Measurements from ENCODE around the gene DEPDC5.

The DEPDC5 gene

GRCh38 chr22:31891366-31892079, 137.7 kb downstream of the DEPDC5 start:
- DNase-seq, result peak in 4 of 56 donors; percentile 6 to 16 (median 14)

DNA sequence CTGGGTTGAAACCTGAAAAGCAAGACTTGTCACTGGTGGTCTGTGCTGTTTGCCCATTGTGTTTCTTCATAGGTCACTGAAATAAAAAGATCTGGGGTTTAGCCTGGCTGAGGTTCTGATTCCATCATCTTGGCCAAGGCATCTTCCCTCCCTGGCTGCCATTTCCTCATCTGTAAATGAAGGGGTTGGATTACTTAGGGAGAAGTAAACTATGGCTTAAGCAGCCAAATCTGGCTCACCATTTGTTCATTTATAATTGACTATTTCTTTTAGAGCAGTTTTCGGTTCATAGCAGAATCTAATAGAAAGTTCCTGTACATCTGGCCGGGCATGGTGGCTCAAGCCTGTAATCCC, 138.2 kb downstream of the DEPDC5 start:
- DNase-seq, result no peak

DNA sequence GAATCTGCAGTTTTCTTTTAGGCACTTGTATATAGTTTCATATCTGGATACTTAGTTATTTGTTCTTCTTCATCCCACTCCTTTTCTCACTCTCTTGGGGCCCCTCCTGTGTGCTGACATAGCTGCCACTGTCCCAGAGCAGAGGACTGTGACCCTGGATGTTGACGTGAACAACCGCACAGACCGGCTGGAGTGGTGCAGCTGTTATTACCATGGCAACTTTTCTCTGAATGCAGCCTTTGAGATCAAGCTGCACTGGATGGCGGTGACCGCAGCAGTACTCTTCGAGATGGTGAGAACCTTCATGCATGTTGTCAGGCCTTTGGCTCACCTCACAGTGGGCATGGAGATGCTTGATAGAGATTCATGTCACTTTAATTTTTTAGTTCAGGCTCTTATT, 139.6 kb downstream of the DEPDC5 start:
- peak in 45 of 56 donors; percentile 7 to 86 (median 54) for DNase-seq

DNA sequence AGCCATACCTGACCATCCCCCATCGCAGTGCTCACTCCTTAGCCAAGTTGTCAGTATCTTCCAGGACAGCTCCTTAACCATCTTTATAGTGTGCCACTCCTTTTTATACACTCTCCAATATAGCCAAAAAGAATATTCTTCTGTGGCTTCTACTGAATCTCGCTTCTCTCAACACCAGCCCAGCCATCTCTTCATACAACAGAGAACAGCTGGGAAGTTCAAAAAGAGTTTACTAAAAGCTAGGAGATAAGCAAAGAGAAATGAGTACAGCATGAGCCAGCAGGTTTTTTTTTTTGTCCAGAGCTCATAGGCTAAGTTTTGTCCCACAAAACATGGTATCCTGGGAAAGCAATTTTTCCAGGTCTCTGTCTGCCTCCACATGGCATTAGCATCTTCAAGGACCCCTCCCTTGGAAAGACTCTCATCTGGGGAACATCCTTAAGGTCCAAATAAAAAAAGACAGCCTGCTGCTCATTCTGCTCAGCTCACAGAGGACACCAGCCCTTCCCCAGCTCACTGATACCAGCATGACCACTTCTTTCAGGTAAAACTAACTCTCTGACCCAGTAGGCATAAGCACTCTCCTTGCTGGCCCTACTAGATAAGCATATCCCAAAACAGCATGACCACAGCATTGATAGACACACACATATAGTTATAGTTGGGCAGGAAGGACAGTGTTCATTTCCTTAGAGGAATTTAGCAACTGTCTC, 141.7 kb downstream of the DEPDC5 start:
- DNase-seq, result no peak

GRCh38 chr22:31896472-31896871, 142.7 kb downstream of the DEPDC5 start:
- no peak for DNase-seq

DNA sequence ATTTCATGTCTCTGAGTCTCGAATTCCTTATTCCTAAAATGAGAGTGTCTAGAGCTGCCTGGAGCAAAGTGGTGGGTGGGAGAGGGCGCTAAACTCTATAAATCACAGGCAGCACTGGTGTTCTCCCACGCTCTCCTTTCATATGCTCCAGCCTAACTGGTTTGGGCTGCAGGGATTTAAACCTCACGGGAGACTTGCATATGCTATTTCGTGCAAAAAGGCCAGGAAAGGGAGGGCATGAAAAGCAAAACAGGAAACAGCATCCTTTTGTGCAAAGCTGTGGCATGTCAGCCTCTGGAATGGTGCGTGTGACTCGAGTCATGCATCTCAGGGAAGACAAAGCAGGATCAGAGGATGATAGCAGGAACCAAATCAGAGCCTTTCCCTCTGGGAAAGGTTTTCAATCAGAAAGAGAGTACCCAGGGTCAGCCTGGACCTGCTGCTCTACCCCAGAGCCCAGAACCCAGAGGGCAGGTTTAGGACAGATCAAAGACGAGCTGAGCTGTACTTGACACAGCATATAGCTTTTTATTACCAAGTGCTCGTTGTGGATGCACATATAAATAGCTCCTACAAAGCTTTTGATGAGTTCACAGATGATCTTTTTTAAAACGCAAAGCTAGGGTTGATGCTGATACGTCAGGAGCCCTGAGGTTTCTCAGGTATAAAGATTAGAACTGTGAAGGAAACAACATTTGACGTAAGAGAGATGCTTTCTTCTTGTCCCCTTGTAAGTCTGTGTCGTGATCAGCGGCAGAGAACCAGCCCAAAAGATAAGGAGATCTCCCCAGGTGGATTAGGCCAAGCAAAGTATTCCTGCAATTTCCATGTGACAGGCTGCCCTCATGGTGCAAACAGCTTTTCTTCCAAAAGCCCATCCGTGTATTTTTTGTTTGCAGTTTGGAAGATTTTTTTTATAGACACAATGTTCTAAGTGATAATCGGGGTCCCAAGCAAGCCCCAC, 144.3 kb downstream of the DEPDC5 start:
- peak in 18 of 56 donors; percentile 5 to 58 (median 21) for DNase-seq

GRCh38 chr22:31898926-31899325, 145.1 kb downstream of the DEPDC5 start:
- peak in 18 of 56 donors; percentile 10 to 62 (median 22) for DNase-seq

DNA sequence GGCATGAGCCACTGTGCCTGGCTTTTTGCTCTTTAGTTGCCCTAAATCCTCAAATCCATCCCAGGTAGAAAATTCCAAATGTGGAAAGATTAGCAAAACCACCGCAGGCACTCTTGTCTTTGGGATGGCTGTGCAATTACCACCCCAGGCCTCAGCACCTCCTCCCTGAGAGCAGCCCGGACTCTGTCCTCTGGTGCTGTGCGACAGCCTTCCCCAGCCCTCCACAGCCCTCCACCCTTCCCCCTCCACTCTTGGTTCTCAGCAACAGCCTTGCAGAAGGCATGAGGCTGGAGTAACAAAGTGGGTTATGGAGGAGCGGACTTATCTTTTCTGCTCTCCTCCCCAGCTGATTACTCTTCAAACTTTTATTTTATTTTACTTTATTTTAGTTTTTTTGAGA, 145.8 kb downstream of the DEPDC5 start:
- DNase-seq, result no peak

GRCh38 chr22:31901388-31902137, 147.7 kb downstream of the DEPDC5 start:
- no peak for DNase-seq

GRCh38 chr22:31904651-31905050, 150.8 kb downstream of the DEPDC5 start:
- no peak for DNase-seq

GRCh38 chr22:31905356-31905755, 151.5 kb downstream of the DEPDC5 start:
- no peak for DNase-seq

GRCh38 chr22:31906086-31906485, 152.3 kb downstream of the DEPDC5 start:
- no peak for DNase-seq

GRCh38 chr22:31906569-31906968, 152.8 kb downstream of the DEPDC5 start:
- DNase-seq, result peak in 1 of 56 donors; percentile 9

GRCh38 chr22:31909977-31910376, 156.2 kb downstream of the DEPDC5 start:
- no peak for DNase-seq

- DNase-seq, result no peak
Measured at GRCh38 chr22:31911565-31912406, 158.0 kb downstream of the DEPDC5 start.

GRCh38 chr22:31912407-31912743, 158.6 kb downstream of the DEPDC5 start:
- DNase-seq, result no peak

- no peak for DNase-seq
Measured at GRCh38 chr22:31915586-31915985, 161.8 kb downstream of the DEPDC5 start.

GRCh38 chr22:31917227-31917921, 163.6 kb downstream of the DEPDC5 start:
- peak in 18 of 56 donors; percentile 4 to 66 (median 22) for DNase-seq

- DNase-seq, result no peak
Measured at GRCh38 chr22:31919730-31920129, 165.9 kb downstream of the DEPDC5 start.

GRCh38 chr22:31920306-31920705, 166.5 kb downstream of the DEPDC5 start:
- DNase-seq, result no peak

Measured in amygdala (tissue), 56 donors.